Hepatocyte (in vitro differentiated cells): ENCODE measurements around the gene CPLANE2.

Experiments used
- CTCF ChIP-seq: fragments of 200-600 bp; sonication (generic); IDR thresholded peaks from 2 replicates; pipeline ENCODE4 v1.5.1; 2016; ENCODE audit warnings: antibody characterized with exemption, mild to moderate bottlenecking; ENCODE audit not compliant: poor library complexity
- EZH2 ChIP-seq: fragments of 200-600 bp; sonication (generic); IDR thresholded peaks from 2 replicates; pipeline ENCODE4 v1.6.1; 2016; ENCODE audit warnings: antibody characterized with exemption, mild to moderate bottlenecking, borderline replicate concordance
- EZH2phosphoT487 ChIP-seq: fragments of 200-600 bp; sonication (generic); IDR thresholded peaks from one replicate; pipeline ENCODE4 v1.6.1; 2018; ENCODE audit warnings: antibody characterized with exemption, mild to moderate bottlenecking, low read depth, moderate library complexity; ENCODE audit not compliant: unreplicated experiment, severe bottlenecking

- TF ChIP-seq CTCF: no peak
- TF ChIP-seq EZH2phosphoT487: no peak
- TF ChIP-seq EZH2: no peak
Measured at GRCh38 chr1:16204216-16204615, 32.8 kb downstream of the CPLANE2 start.
